HCT116 (cell line): ENCODE results near the gene HK3. TPM values are rescaled to one million over a fixed set of nuclear protein-coding genes. Genes with fewer than 3 reads are reported as not detected.

Experiments used
- ATAC-seq: fragments of 200-7000 bp; cut with Tn5 transposase; 2 replicates; pipeline ENCODE4 v1.9.1; 2020; ENCODE audit warnings: mild to moderate bottlenecking, moderate library complexity
- BruUV-seq: library from RNA; stranded (reverse); fragments of 400-500 nt; replicated peaks from 2 replicates; lab custom pipeline; 2021; lab: Mats Ljungman, UMichigan
- CTCF ChIA-PET: fragments of 300-600 bp; sonication (Branson Sonifier 250); formaldehyde crosslinking; loops from one replicate; lab custom pipeline; 2021; ENCODE audit warnings: antibody characterized with exemption; lab: Charles Lee
- POLR2A ChIA-PET: fragments of 300-600, 350-600 bp; sonication (Branson Sonifier 250); formaldehyde crosslinking; loops from one replicate; lab custom pipeline; 2021; ENCODE audit warnings: antibody characterized with exemption; lab: Charles Lee
- RAD21 ChIA-PET, 2 experiments: fragments of 300-600 bp; sonication (Branson Sonifier 250); formaldehyde crosslinking; loops; one replicate each; lab custom pipeline; 2023; ENCODE audit warnings: low total read pairs in 2 of 2; ENCODE audit not compliant: uncharacterized antibody in 2 of 2, unreplicated experiment in 2 of 2, low non-redundant PET in 1 of 2; lab: Charles Lee
- DNase-seq: peaks from one replicate; pipeline ENCODE4 v3.0.0-alpha.2; 2010; ENCODE audit warnings: low read depth, low spot score
- H2AFZ ChIP-seq: fragments of 200-600 bp; shearing (Covaris generic), sonication (generic); 2 replicates; pipeline ENCODE4 v1.6.1; 2017; ENCODE audit warnings: low read depth, mixed run types, mixed read lengths, antibody characterized with exemption, low read length; ENCODE audit not compliant: poor library complexity, severe bottlenecking
- H3K27ac ChIP-seq: 2 replicates; pipeline ENCODE4 v1.5.1; 2012; ENCODE audit warnings: low read depth, low read length
- H3K27me3 ChIP-seq: fragments of 200-600 bp; sonication (generic); 2 replicates; pipeline ENCODE4 v1.6.1; 2016; ENCODE audit warnings: mixed run types, low read length, mixed read lengths; ENCODE audit not compliant: insufficient read depth
- H3K36me3 ChIP-seq, 2 experiments: fragments of 200-500 bp in 1 of 2; fragments of 200-600 bp in 1 of 2; sonication (Bioruptor generic) in 1 of 2; sonication (generic) in 1 of 2; 2 replicates each; pipeline versions ENCODE4 v1.5.1 to v1.6.1; 2014 to 2016; ENCODE audit warnings: low read length in 2 of 2, inconsistent platforms in 1 of 2, mixed read lengths in 1 of 2, mixed run types in 1 of 2; ENCODE audit not compliant: insufficient read depth in 2 of 2, control insufficient read depth in 1 of 2
- H3K4me1 ChIP-seq, 2 experiments: fragments of 200-600 bp in 1 of 2; sonication (generic) in 1 of 2; 2 replicates each; pipeline versions ENCODE4 v1.5.1 to v1.6.1; 2012 to 2017; ENCODE audit warnings: low read length in 2 of 2, inconsistent platforms in 1 of 2, mild to moderate bottlenecking in 1 of 2, mixed read lengths in 1 of 2, mixed run types in 1 of 2, moderate library complexity in 1 of 2; ENCODE audit not compliant: insufficient read depth in 2 of 2, control insufficient read depth in 1 of 2
- H3K4me2 ChIP-seq: fragments of 200-600 bp; sonication (generic); 2 replicates; pipeline ENCODE4 v1.6.1; 2017; ENCODE audit warnings: mixed run types, low read length, mixed read lengths
- H3K4me3 ChIP-seq, 2 experiments: fragments of 200-600 bp in 1 of 2; sonication (generic) in 1 of 2; replicated peaks in 1 of 2; 2 replicates each; pipeline ENCODE4 v1.5.1; 2011 to 2016; ENCODE audit warnings: low read length in 2 of 2, control low read depth in 1 of 2, low read depth in 1 of 2, mild to moderate bottlenecking in 1 of 2, mixed read lengths in 1 of 2, mixed run types in 1 of 2
- H3K79me2 ChIP-seq: fragments of 200-600 bp; sonication (generic); 2 replicates; pipeline ENCODE4 v1.6.1; 2017; ENCODE audit warnings: mild to moderate bottlenecking, mixed run types, low read length, moderate library complexity, mixed read lengths; ENCODE audit not compliant: insufficient read depth
- H3K9ac ChIP-seq: fragments of 200-600 bp; sonication (generic); 2 replicates; pipeline ENCODE4 v1.6.1; 2016; ENCODE audit warnings: low read length, mixed read lengths
- H3K9me2 ChIP-seq: fragments of 200-600 bp; sonication (generic), shearing (Covaris generic); 2 replicates; pipeline ENCODE4 v1.6.1; 2017; ENCODE audit warnings: mixed run types, mild to moderate bottlenecking, moderate library complexity; ENCODE audit not compliant: insufficient read depth
- H3K9me3 ChIP-seq, 2 experiments: fragments of 200-500 bp in 1 of 2; fragments of 200-600 bp in 1 of 2; sonication (Bioruptor generic) in 1 of 2; sonication (generic) in 1 of 2; 2 replicates each; pipeline ENCODE4 v1.6.1; 2014 to 2017; ENCODE audit warnings: low read length in 2 of 2, mixed read lengths in 2 of 2, inconsistent platforms in 1 of 2, low read depth in 1 of 2, mild to moderate bottlenecking in 1 of 2, mixed run types in 1 of 2, moderate library complexity in 1 of 2; ENCODE audit not compliant: control insufficient read depth in 1 of 2, insufficient read depth in 1 of 2
- H4K20me1 ChIP-seq: fragments of 200-600 bp; sonication (generic), shearing (Covaris generic); 2 replicates; pipeline ENCODE4 v1.6.1; 2017; ENCODE audit warnings: mixed run types, mild to moderate bottlenecking, moderate library complexity; ENCODE audit not compliant: insufficient read depth
- CBX3 ChIP-seq: IDR thresholded peaks from 2 replicates; pipeline ENCODE4 v1.6.1; 2012; ENCODE audit warnings: low read depth
- CEBPB ChIP-seq: IDR thresholded peaks from 2 replicates; pipeline ENCODE4 v1.6.1; 2012; ENCODE audit warnings: low read depth
- EGR1 ChIP-seq: IDR thresholded peaks from 2 replicates; pipeline ENCODE4 v1.6.1; 2012; ENCODE audit warnings: low read depth
- ELF1 ChIP-seq: IDR thresholded peaks from 2 replicates; pipeline ENCODE4 v1.6.1; 2012; ENCODE audit warnings: low read depth, borderline replicate concordance
- EZH2phosphoT487 ChIP-seq: fragments of 200-600 bp; IDR thresholded peaks from 2 replicates; pipeline ENCODE4 v1.6.1; 2018; ENCODE audit warnings: antibody characterized with exemption, borderline replicate concordance
- FOSL1 ChIP-seq: IDR thresholded peaks from 2 replicates; pipeline ENCODE4 v1.6.1; 2012; ENCODE audit warnings: low read depth
- JUND ChIP-seq: IDR thresholded peaks from 2 replicates; pipeline ENCODE4 v1.6.1; 2012
- POLR2A ChIP-seq: IDR thresholded peaks from 2 replicates; pipeline ENCODE4 v1.7.0; 2011; ENCODE audit warnings: borderline replicate concordance; ENCODE audit not compliant: insufficient read depth, insufficient read length; ENCODE audit errors: extremely low read depth
- POLR2AphosphoS5 ChIP-seq: IDR thresholded peaks from 2 replicates; pipeline ENCODE4 v1.6.1; 2011; ENCODE audit warnings: mild to moderate bottlenecking, low read depth, low read length, moderate library complexity
- SIN3A ChIP-seq: IDR thresholded peaks from 2 replicates; pipeline ENCODE4 v1.6.1; 2012; ENCODE audit warnings: low read depth
- SP1 ChIP-seq: IDR thresholded peaks from 2 replicates; pipeline ENCODE4 v1.6.1; 2012; ENCODE audit warnings: low read depth
- TCF7L2 ChIP-seq: IDR thresholded peaks from 2 replicates; pipeline ENCODE4 v1.7.0; 2011; ENCODE audit warnings: borderline replicate concordance, inconsistent platforms; ENCODE audit not compliant: insufficient read depth, insufficient read length; ENCODE audit errors: extremely low read depth
- ZFX ChIP-seq: fragments of 450-650 bp; IDR thresholded peaks from 2 replicates; pipeline ENCODE4 v1.6.1; 2017
- ZNF274 ChIP-seq: fragments of 200-500 bp; sonication (Bioruptor generic); IDR thresholded peaks from 2 replicates; pipeline ENCODE4 v1.6.1; 2014; ENCODE audit warnings: mild to moderate bottlenecking, low read depth, low read length, inconsistent platforms
- intact Hi-C: fragments of 100-400 bp; cut with micrococcal nuclease; formaldehyde crosslinking; loops from 2 replicates; pipeline ENCODE4 v1.10.0; 2022
- total RNA-seq: library from RNA; stranded (reverse); gene quantifications from one replicate; pipeline ENCODE4 v1.2.1, GENCODE V29; 2021; ENCODE audit not compliant: unreplicated experiment
- TF ChIP-seq, protein P1 (sequence below): IDR thresholded peaks from 2 replicates; pipeline ENCODE4 v1.6.1; 2012
- TF ChIP-seq, protein P2 (sequence below): IDR thresholded peaks from 2 replicates; pipeline ENCODE4 v1.6.1; 2012
- TF ChIP-seq, protein P3 (sequence below): IDR thresholded peaks from 2 replicates; pipeline ENCODE4 v1.6.1; 2012; ENCODE audit warnings: low read depth

HK3 gene
- total RNA-seq, 1 experiment from 2014 or later: 0.30 TPM

DNA sequence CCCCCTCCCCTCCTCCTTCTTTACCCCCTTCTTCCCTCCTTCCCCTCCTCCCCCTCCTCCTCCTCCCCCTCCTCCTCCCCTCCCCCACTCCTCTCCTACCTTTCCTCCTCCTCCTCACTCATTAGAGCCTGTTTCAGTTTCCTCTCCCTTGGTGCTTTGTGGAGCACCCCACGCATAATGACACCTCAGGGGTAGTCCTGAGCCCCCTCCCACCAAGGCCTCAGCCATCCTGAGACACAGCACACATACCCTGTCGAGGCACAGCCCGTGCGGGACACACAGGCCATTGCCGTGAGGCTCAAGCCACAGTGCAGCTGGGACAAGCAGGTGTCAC lies 35.4 kb downstream of the HK3 start:
- no TSS peak for BruUV-seq
- Histone ChIP-seq H3K4me1 (no peaks in the 10 kb centered on the region), H3K27ac (no peak overlapping the region), H3K4me2 (no peak overlapping the region), H3K36me3 (no peaks in the 10 kb centered on the region), H3K79me2 (no peaks in the 10 kb centered on the region), H3K9ac (no peak overlapping the region), H4K20me1 (no peaks in the 10 kb centered on the region), H2AFZ (no peak overlapping the region), H3K4me3 (no peak overlapping the region), H3K9me2 (no peaks in the 10 kb centered on the region), H3K9me3 (no peaks in the 10 kb centered on the region), H3K27me3 (no peaks in the 10 kb centered on the region)
- no peak for TF ChIP-seq FOSL1
- TF ChIP-seq POLR2AphosphoS5: no peak
- no peak for TF ChIP-seq ZFX
- TF ChIP-seq SP1: no peak
- no peak for TF ChIP-seq JUND
- TF ChIP-seq POLR2A: no peak
- no peak for TF ChIP-seq CEBPB
- no peak for TF ChIP-seq CBX3
- TF ChIP-seq ZNF274: no peak
- TF ChIP-seq EZH2phosphoT487: no peak
- TF ChIP-seq, protein P1, sequence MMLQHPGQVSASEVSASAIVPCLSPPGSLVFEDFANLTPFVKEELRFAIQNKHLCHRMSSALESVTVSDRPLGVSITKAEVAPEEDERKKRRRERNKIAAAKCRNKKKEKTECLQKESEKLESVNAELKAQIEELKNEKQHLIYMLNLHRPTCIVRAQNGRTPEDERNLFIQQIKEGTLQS: no peak
- no peak for TF ChIP-seq TCF7L2
- no peak for TF ChIP-seq SIN3A
- TF ChIP-seq EGR1: no peak
- TF ChIP-seq, protein P2, sequence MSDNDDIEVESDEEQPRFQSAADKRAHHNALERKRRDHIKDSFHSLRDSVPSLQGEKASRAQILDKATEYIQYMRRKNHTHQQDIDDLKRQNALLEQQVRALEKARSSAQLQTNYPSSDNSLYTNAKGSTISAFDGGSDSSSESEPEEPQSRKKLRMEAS: no peak
- TF ChIP-seq ELF1: no peak
- TF ChIP-seq, protein P3, sequence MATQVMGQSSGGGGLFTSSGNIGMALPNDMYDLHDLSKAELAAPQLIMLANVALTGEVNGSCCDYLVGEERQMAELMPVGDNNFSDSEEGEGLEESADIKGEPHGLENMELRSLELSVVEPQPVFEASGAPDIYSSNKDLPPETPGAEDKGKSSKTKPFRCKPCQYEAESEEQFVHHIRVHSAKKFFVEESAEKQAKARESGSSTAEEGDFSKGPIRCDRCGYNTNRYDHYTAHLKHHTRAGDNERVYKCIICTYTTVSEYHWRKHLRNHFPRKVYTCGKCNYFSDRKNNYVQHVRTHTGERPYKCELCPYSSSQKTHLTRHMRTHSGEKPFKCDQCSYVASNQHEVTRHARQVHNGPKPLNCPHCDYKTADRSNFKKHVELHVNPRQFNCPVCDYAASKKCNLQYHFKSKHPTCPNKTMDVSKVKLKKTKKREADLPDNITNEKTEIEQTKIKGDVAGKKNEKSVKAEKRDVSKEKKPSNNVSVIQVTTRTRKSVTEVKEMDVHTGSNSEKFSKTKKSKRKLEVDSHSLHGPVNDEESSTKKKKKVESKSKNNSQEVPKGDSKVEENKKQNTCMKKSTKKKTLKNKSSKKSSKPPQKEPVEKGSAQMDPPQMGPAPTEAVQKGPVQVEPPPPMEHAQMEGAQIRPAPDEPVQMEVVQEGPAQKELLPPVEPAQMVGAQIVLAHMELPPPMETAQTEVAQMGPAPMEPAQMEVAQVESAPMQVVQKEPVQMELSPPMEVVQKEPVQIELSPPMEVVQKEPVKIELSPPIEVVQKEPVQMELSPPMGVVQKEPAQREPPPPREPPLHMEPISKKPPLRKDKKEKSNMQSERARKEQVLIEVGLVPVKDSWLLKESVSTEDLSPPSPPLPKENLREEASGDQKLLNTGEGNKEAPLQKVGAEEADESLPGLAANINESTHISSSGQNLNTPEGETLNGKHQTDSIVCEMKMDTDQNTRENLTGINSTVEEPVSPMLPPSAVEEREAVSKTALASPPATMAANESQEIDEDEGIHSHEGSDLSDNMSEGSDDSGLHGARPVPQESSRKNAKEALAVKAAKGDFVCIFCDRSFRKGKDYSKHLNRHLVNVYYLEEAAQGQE: no peak
- ChIA-PET POLR2A (no interaction called here), RAD21 (no interaction called here), CTCF (no interaction called here)
- intact Hi-C loops: no loop called here
- DNase-seq: no peak
- no peak for ATAC-seq
